Measurements from ENCODE around the gene CAPZB.
A peak's percentile ranks its signal among the peaks of the same experiment; 100 is the strongest.

CAPZB gene

GRCh38 chr1:19416921-19417470, 68.3 kb downstream of the CAPZB start:
- TF ChIP-seq, protein P1, sequence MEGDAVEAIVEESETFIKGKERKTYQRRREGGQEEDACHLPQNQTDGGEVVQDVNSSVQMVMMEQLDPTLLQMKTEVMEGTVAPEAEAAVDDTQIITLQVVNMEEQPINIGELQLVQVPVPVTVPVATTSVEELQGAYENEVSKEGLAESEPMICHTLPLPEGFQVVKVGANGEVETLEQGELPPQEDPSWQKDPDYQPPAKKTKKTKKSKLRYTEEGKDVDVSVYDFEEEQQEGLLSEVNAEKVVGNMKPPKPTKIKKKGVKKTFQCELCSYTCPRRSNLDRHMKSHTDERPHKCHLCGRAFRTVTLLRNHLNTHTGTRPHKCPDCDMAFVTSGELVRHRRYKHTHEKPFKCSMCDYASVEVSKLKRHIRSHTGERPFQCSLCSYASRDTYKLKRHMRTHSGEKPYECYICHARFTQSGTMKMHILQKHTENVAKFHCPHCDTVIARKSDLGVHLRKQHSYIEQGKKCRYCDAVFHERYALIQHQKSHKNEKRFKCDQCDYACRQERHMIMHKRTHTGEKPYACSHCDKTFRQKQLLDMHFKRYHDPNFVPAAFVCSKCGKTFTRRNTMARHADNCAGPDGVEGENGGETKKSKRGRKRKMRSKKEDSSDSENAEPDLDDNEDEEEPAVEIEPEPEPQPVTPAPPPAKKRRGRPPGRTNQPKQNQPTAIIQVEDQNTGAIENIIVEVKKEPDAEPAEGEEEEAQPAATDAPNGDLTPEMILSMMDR (IDR thresholded peaks at IDR 0.05; ENCODE audit: low read depth, low read length, missing control alignments), result no peak
- no peak for DNase-seq (ENCODE audit: low read depth)
- H3K4me3 ChIP-seq (ENCODE audit: low read depth, low read length), result no peak overlapping the region

GRCh38 chr1:19416145-19416544, 69.2 kb downstream of the CAPZB start:
- DNase-seq (ENCODE audit: low read depth), result no peak
- TF ChIP-seq, protein P1 (IDR thresholded peaks at IDR 0.05; ENCODE audit: low read depth, low read length, missing control alignments), result no peak
- H3K4me3 ChIP-seq (ENCODE audit: low read depth, low read length), result no peak overlapping the region

DNA sequence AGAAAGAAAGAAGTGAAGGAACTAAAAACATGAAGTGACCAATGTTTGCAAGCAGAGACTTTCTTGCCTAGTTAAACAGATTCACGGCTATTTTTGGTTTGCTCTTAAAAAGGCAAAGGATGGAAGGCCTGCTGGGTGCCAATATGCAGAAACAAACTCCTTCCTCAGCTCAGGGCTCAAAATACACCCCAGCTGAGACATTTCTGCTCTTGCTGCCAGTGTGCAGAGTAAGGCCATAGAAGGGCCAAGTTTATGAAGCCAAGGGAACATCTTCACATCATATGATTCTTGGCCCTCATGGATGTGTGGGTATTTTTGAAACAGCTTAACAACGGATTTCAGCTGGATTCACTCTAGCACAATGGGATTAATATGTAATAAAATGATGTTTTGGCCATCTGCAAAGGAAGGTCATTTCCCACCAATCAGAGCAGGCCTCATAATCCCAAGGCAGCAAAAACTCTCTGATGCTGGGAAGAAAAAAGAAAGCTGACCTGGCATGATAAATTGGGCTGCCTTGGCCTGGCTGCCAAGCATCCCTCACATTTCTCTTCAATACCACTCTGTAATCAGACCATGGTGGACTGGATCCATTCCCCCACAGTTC, 70.7 kb downstream of the CAPZB start:
- TF ChIP-seq, protein P1 (IDR thresholded peaks at IDR 0.05; ENCODE audit: low read depth, low read length, missing control alignments), result no peak
- DNase-seq (ENCODE audit: low read depth), result no peak
- no peak overlapping the region for H3K4me3 ChIP-seq (ENCODE audit: low read depth, low read length)

- no peak overlapping the region for H3K4me3 ChIP-seq (ENCODE audit: low read depth, low read length)
- TF ChIP-seq, protein P1 (IDR thresholded peaks at IDR 0.05; ENCODE audit: low read depth, low read length, missing control alignments), result no peak
- DNase-seq (ENCODE audit: low read depth), result no peak
These were observed 71.3 kb downstream of the CAPZB start for GRCh38 chr1:19413999-19414398.

DNA sequence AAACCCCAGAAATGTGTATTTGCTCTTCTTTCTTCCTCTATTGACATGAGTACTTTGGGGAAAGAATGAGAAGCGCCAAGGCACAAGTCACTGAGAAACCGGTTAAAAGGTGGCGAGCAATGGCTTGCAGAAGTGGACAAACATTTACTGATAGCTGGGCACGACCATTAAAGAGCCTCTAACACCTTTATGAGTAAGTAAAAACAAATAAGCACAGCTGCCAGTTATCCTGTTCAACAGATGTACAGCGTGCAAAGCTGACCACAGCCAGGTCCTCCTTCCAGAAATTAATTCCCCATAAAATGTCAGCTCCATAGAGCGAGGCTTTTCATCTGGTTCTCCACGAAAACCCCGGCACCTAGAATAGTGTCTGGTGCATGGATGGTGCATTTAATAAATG, 72.7 kb downstream of the CAPZB start:
- no peak overlapping the region for H3K4me3 ChIP-seq (ENCODE audit: low read depth, low read length)
- TF ChIP-seq, protein P1 (IDR thresholded peaks at IDR 0.05; ENCODE audit: low read depth, low read length, missing control alignments), result no peak
- DNase-seq (ENCODE audit: low read depth), result no peak

GRCh38 chr1:19411612-19412011, 73.7 kb downstream of the CAPZB start:
- TF ChIP-seq, protein P1 (IDR thresholded peaks at IDR 0.05; ENCODE audit: low read depth, low read length, missing control alignments), result no peak
- peak; percentile 49 for DNase-seq (ENCODE audit: low read depth)
- no peak overlapping the region for H3K4me3 ChIP-seq (ENCODE audit: low read depth, low read length)

- TF ChIP-seq, protein P1 (IDR thresholded peaks at IDR 0.05; ENCODE audit: low read depth, low read length, missing control alignments), result no peak
- no peak for DNase-seq (ENCODE audit: low read depth)
- no peak overlapping the region for H3K4me3 ChIP-seq (ENCODE audit: low read depth, low read length)
These were observed 74.9 kb downstream of the CAPZB start for GRCh38 chr1:19410393-19410792.
